ENCODE results near the gene ENTPD5.
"Not testable (repeated sequence)": the region's sequence is repeated elsewhere in the genome, so short reads cannot be mapped to it uniquely, and the experiment has no call there.

ENTPD5 gene

GRCh38 chr14:73942180-73942579 lies 76.9 kb downstream of the ENTPD5 start:
- no peak for DNase-seq

GRCh38 chr14:73937012-73937411 lies 82.1 kb downstream of the ENTPD5 start:
- no peak for DNase-seq

- DNase-seq = no peak
Measured at GRCh38 chr14:73936548-73936947, 82.5 kb downstream of the ENTPD5 start.

- DNase-seq = peak; percentile 5
Measured at GRCh38 chr14:73935666-73936065, 83.4 kb downstream of the ENTPD5 start.

- DNase-seq = no peak
Measured at GRCh38 chr14:73924337-73924736, 94.8 kb downstream of the ENTPD5 start.

GRCh38 chr14:73919457-73919856 lies 99.6 kb downstream of the ENTPD5 start:
- DNase-seq = not testable (repeated sequence)

GRCh38 chr14:73916324-73916723 lies 102.8 kb downstream of the ENTPD5 start:
- no peak for DNase-seq

GRCh38 chr14:73913256-73913655 lies 105.8 kb downstream of the ENTPD5 start:
- DNase-seq = no peak

- no peak for DNase-seq
Measured at GRCh38 chr14:73909681-73910080, 109.4 kb downstream of the ENTPD5 start.
